Osteoblast (primary cell): ENCODE results near the gene MATN4. TPM values are rescaled to one million over a fixed set of nuclear protein-coding genes. Genes with fewer than 3 reads are reported as not detected.

Source experiments
- DNase-seq: peaks from one replicate; pipeline ENCODE4 v3.0.0; 2011; ENCODE audit warnings: low spot score, mixed read lengths; ENCODE audit not compliant: insufficient read length; ENCODE audit errors: missing footprints
- H2AFZ ChIP-seq: 2 replicates; pipeline ENCODE4 v1.6.0; 2011; ENCODE audit warnings: mild to moderate bottlenecking, low read length
- H3K27ac ChIP-seq: 2 replicates; pipeline ENCODE4 v1.5.1; 2011; ENCODE audit warnings: mild to moderate bottlenecking, low read depth, low read length, moderate library complexity
- H3K27me3 ChIP-seq: 2 replicates; pipeline ENCODE4 v1.6.0; 2012; ENCODE audit warnings: mild to moderate bottlenecking, control low read depth, inconsistent platforms, low read length, moderate library complexity; ENCODE audit not compliant: insufficient read depth
- H3K36me3 ChIP-seq: 2 replicates; pipeline ENCODE4 v1.5.1; 2011; ENCODE audit warnings: mild to moderate bottlenecking, low read length, control low read depth, moderate library complexity; ENCODE audit not compliant: insufficient read depth
- H3K4me1 ChIP-seq: 2 replicates; pipeline ENCODE4 v1.5.1; 2011; ENCODE audit warnings: mild to moderate bottlenecking, low read length, control low read depth, moderate library complexity; ENCODE audit not compliant: insufficient read depth
- H3K4me2 ChIP-seq: 2 replicates; pipeline ENCODE4 v1.6.0; 2011; ENCODE audit warnings: mild to moderate bottlenecking, low read length; ENCODE audit not compliant: insufficient read depth
- H3K4me3 ChIP-seq: fragments of 200-600 bp; sonication (generic); 3 replicates; pipeline ENCODE4 v1.5.1; 2012; ENCODE audit warnings: mild to moderate bottlenecking, low read length, inconsistent platforms; ENCODE audit not compliant: insufficient read depth
- H3K79me2 ChIP-seq: 2 replicates; pipeline ENCODE4 v1.6.0; 2012; ENCODE audit warnings: mild to moderate bottlenecking, low read length, control low read depth, inconsistent platforms; ENCODE audit not compliant: insufficient read depth
- H3K9me3 ChIP-seq: 2 replicates; pipeline ENCODE4 v1.5.1; 2011; ENCODE audit warnings: low read depth, low read length, control low read depth
- H4K20me1 ChIP-seq: 2 replicates; pipeline ENCODE4 v1.6.0; 2012; ENCODE audit warnings: mild to moderate bottlenecking, low read length, control low read depth; ENCODE audit not compliant: insufficient read depth
- CTCF ChIP-seq: IDR thresholded peaks from 2 replicates; pipeline ENCODE4 v1.5.1; 2011; ENCODE audit warnings: mild to moderate bottlenecking, low read depth, low read length, moderate library complexity; ENCODE audit errors: extremely low read depth
- total RNA-seq: library from RNA; depleted of rRNA; stranded (reverse); fragments of >200 nt; gene quantifications from 2 replicates; pipeline ENCODE4 v1.2.3, GENCODE V29; 2012

The MATN4 gene, protein sequence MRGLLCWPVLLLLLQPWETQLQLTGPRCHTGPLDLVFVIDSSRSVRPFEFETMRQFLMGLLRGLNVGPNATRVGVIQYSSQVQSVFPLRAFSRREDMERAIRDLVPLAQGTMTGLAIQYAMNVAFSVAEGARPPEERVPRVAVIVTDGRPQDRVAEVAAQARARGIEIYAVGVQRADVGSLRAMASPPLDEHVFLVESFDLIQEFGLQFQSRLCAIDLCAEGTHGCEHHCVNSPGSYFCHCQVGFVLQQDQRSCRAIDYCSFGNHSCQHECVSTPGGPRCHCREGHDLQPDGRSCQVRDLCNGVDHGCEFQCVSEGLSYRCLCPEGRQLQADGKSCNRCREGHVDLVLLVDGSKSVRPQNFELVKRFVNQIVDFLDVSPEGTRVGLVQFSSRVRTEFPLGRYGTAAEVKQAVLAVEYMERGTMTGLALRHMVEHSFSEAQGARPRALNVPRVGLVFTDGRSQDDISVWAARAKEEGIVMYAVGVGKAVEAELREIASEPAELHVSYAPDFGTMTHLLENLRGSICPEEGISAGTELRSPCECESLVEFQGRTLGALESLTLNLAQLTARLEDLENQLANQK
- under 0.01 TPM in 1 of 2 replicates, not detected in the other for total RNA-seq

GRCh38 chr20:45308117-45308778, at the start of gene MATN4:
Gene MATN4, minus strand, starts transcription at chr20:45308299. Its CDS starts 2,717 bp downstream, at chr20:45305582.
- DNase-seq: peak; percentile 82
- Histone ChIP-seq H3K4me3 (no peak within 1 kb of the TSS), H3K27me3 (peaks cover 25% of the 10 kb centered on the region), H4K20me1 (no peaks in the 10 kb centered on the region), H3K36me3 (no peaks in the 10 kb centered on the region), H3K79me2 (no peaks in the 10 kb centered on the region), H3K27ac (no peak within 1 kb of the TSS), H3K9me3 (no peaks in the 10 kb centered on the region), H3K4me2 (no peak within 1 kb of the TSS), H3K4me1 (no peaks in the 10 kb centered on the region), H2AFZ (no peak within 1 kb of the TSS)
- no peak for TF ChIP-seq CTCF

- no peaks in the 10 kb centered on the region for H3K79me2 ChIP-seq
- peak; percentile 69 for DNase-seq
- peak overlapping the region; percentile 53 for H3K4me3 ChIP-seq
- peak overlapping the region; percentile 77 for H3K27ac ChIP-seq
- H3K4me2 ChIP-seq: peak overlapping the region; percentile 76
- no peak for TF ChIP-seq CTCF
- H3K9me3 ChIP-seq: no peaks in the 10 kb centered on the region
- no peaks in the 10 kb centered on the region for H3K27me3 ChIP-seq
- H3K36me3 ChIP-seq: no peaks in the 10 kb centered on the region
- H3K4me1 ChIP-seq: peaks cover 55% of the 10 kb centered on the region
- H4K20me1 ChIP-seq: no peaks in the 10 kb centered on the region
- H2AFZ ChIP-seq: no peak overlapping the region
These were observed 47.3 kb upstream of the MATN4 start for GRCh38 chr20:45355209-45356084.

DNA sequence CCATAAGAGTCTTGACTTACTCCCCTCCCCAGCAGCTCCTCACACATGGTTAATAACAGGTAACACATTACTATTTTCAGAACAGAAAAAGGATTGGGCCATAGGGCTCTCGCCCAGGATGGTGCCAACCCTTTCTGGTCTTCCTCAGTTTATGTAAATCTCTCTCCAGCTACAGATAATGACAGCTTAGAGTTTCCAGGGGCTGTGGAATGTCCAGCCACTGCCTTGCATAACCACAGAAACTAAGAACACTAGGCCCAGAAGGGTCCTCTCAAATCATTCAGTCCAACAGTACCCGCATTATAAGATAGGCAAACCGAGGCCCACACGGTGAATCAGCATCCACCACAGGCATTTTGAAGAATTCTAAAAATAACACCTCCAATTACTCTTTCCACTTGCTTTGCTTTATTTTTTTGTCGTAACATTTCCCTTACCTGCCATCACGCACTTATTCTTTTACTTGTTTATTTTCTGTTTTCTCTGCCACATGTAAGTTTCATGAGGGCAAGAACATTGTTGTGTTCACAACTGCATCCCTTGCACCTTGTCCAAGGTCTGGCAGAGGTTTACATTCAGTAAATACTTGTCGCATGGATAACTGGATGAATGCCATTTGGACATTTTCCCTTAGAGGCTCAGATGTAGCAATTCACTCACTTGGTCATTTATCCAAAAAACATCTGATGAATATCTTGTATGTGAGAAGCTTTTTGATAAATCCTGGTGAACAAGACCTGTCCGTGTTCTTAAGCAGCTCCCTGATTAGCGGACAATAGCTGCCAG, 46.5 kb upstream of the MATN4 start:
- Histone ChIP-seq H3K4me1 (peaks cover 47% of the 10 kb centered on the region), H3K4me3 (peak overlapping the region; percentile 53), H3K79me2 (no peaks in the 10 kb centered on the region), H2AFZ (no peak overlapping the region), H3K27me3 (no peaks in the 10 kb centered on the region), H4K20me1 (no peaks in the 10 kb centered on the region), H3K9me3 (no peaks in the 10 kb centered on the region), H3K36me3 (no peaks in the 10 kb centered on the region), H3K27ac (peak overlapping the region; percentile 77), H3K4me2 (peak overlapping the region; percentile 76)
- TF ChIP-seq CTCF: no peak
- DNase-seq: peak; percentile 74
